Immature natural killer cell (primary cell): ENCODE measurements around the gene ISG15. TPM values are rescaled to one million over a fixed set of nuclear protein-coding genes. Genes with fewer than 3 reads are reported as not detected.
"Not testable (repeated sequence)": the region's sequence is repeated elsewhere in the genome, so short reads cannot be mapped to it uniquely, and the experiment has no call there.

Experiments
- DNase-seq, 3 donors: peaks; one replicate each; pipeline ENCODE4 v3.0.0; 2022; ENCODE audit warnings: mixed read lengths in 1 of 3
- H3K27ac Mint-ChIP-seq, 6 donors: one replicate each; pipeline ENCODE4 v1.8.0; 2020; ENCODE audit warnings: mixed read lengths in 6 of 6, mild to moderate bottlenecking in 5 of 6, inconsistent platforms in 4 of 6, moderate library complexity in 3 of 6
- H3K27me3 Mint-ChIP-seq, 3 donors: one replicate each; pipeline ENCODE4 v1.8.0; 2020 to 2021; ENCODE audit warnings: low read depth in 3 of 3, mild to moderate bottlenecking in 3 of 3, mixed read lengths in 3 of 3, moderate library complexity in 3 of 3, inconsistent platforms in 1 of 3
- H3K36me3 Mint-ChIP-seq, 3 donors: one replicate each; pipeline ENCODE4 v1.8.0; 2020; ENCODE audit warnings: mixed read lengths in 3 of 3, inconsistent platforms in 2 of 3, mild to moderate bottlenecking in 2 of 3
- H3K4me1 Mint-ChIP-seq, 2 donors: one replicate each; pipeline ENCODE4 v1.8.0; 2020; ENCODE audit warnings: inconsistent platforms in 2 of 2, mild to moderate bottlenecking in 2 of 2, mixed read lengths in 2 of 2, moderate library complexity in 1 of 2
- H3K4me3 Mint-ChIP-seq, 5 donors: one replicate each; pipeline ENCODE4 v1.8.0; 2020; ENCODE audit warnings: mild to moderate bottlenecking in 5 of 5, mixed read lengths in 5 of 5, inconsistent platforms in 3 of 5, moderate library complexity in 3 of 5
- H3K9me3 Mint-ChIP-seq, 6 donors: one replicate each; pipeline ENCODE4 v1.8.0; 2020; ENCODE audit warnings: mild to moderate bottlenecking in 6 of 6, mixed read lengths in 6 of 6, inconsistent platforms in 4 of 6, moderate library complexity in 3 of 6
- polyA plus RNA-seq, 3 donors: library from polyadenylated mRNA; unstranded; fragments of 300-500 nt; fragmentation: Illumina TruSeq; gene quantifications; one replicate each; pipeline ENCODE4 v1.2.3, GENCODE V29; 2021

Gene ISG15
- polyA plus RNA-seq, 3 donors from 2014 or later: 304 to 360 (median 354) TPM

- Mint-ChIP-seq H3K27ac (no peak overlapping the region), H3K36me3 (no peaks in the 10 kb centered on the region), H3K4me3 (no peak overlapping the region), H3K4me1 (peaks cover 6 to 10% of the 10 kb centered on the region in 2 donors), H3K27me3 (peaks cover 2 to 7% (median 3%) of the 10 kb centered on the region in 3 donors), H3K9me3 (no peaks in the 10 kb centered on the region)
- no peak for DNase-seq
These were observed 33.1 kb upstream of the ISG15 start for GRCh38 chr1:980137-980571.

DNA sequence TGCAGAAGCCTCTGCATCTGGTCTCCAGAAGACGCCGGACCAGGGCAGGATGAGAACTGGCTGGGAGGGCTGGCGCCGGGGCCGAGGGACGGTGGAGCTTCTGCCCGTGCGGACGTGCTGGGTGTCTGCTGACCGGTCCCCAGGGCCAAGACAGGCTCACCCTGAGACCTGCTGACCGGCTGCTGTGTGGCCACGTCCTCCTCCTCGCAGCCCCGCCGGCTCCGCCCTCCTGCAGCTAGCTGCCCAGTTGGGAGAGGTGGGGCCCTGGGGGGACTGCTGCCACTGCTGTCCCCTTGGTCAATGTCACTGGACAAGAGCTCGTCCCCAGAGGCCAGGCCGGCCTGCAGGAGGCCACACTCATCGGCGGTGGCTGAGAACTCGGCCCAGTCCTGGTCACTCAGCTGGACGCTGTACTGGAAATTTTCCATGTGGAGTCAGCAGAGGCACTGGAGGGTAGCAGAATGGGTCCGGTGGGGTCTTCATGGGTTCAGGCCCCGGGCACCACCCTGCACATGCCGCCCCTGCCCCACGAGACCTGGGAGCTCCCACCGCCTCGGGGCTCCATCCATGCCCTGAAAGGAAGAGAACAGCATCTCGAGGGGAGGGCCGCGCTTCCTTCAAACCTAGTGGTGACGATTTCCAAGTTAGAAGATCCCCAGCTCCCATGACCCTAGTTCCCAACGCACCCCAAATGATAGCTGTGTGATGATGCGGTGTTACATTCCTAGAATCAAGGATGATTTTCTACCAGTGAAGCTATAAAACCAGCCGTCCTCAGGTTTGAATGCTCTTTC is 32.5 kb upstream of the ISG15 start:
- H3K36me3 Mint-ChIP-seq: no peaks in the 10 kb centered on the region
- no peaks in the 10 kb centered on the region for H3K9me3 Mint-ChIP-seq
- H3K4me3 Mint-ChIP-seq: no peak overlapping the region
- peaks cover 2 to 7% (median 3%) of the 10 kb centered on the region in 3 donors for H3K27me3 Mint-ChIP-seq
- H3K4me1 Mint-ChIP-seq: peaks cover 2 to 6% of the 10 kb centered on the region in 2 donors
- no peak for DNase-seq
- no peak overlapping the region for H3K27ac Mint-ChIP-seq

- H3K4me3 Mint-ChIP-seq: no peak overlapping the region
- H3K27me3 Mint-ChIP-seq: peaks cover 2 to 7% (median 3%) of the 10 kb centered on the region in 3 donors
- no peak for DNase-seq
- peaks cover 0 to 3% of the 10 kb centered on the region in 2 donors for H3K4me1 Mint-ChIP-seq
- H3K27ac Mint-ChIP-seq: no peak overlapping the region
- no peaks in the 10 kb centered on the region for H3K36me3 Mint-ChIP-seq
- H3K9me3 Mint-ChIP-seq: no peaks in the 10 kb centered on the region
These were observed 31.8 kb upstream of the ISG15 start for GRCh38 chr1:981491-981954.

DNA sequence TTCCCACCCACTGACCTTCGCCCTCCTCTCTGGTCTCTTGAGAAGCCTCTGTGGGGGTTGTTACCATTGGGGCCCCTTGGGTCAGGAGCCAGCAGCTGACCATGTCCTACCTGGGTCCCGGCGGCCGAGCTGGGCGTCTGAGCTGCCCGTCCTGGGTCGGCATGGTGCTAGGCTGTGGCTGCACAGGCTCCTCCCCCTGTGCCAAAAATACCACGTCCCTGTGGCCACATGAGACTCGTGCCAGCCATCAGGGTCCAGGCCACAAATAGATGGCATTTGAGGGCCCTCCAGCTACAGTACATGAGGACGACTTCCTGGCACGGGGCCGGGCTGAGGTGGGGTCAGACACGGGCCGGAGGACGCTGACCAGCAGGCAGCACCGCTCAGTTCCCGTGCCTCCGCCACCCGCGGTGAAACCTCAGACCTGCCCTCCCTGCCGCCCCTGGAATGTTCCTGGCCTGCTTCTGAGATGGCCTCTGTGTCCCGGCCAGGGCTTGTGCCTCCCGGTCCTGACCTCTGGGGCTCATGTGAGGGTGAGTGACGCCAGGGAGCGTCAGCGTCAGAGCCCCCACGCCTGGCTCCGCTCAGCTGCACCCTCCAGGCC is 31.2 kb upstream of the ISG15 start, which contains the start of gene PERM1:
Gene PERM1 (minus strand): TSS at position 139 of the 604 bp plus-strand sequence. CDS start 1,064 bp downstream, outside the sequence.
- no peak for DNase-seq
- Mint-ChIP-seq H3K36me3 (no peaks in the 10 kb centered on the region), H3K27me3 (peaks cover 2 to 7% (median 3%) of the 10 kb centered on the region in 3 donors), H3K4me1 (peaks cover 0 to 3% of the 10 kb centered on the region in 2 donors), H3K9me3 (no peaks in the 10 kb centered on the region), H3K27ac (no peak within 1 kb of the TSS), H3K4me3 (no peak within 1 kb of the TSS)

DNA sequence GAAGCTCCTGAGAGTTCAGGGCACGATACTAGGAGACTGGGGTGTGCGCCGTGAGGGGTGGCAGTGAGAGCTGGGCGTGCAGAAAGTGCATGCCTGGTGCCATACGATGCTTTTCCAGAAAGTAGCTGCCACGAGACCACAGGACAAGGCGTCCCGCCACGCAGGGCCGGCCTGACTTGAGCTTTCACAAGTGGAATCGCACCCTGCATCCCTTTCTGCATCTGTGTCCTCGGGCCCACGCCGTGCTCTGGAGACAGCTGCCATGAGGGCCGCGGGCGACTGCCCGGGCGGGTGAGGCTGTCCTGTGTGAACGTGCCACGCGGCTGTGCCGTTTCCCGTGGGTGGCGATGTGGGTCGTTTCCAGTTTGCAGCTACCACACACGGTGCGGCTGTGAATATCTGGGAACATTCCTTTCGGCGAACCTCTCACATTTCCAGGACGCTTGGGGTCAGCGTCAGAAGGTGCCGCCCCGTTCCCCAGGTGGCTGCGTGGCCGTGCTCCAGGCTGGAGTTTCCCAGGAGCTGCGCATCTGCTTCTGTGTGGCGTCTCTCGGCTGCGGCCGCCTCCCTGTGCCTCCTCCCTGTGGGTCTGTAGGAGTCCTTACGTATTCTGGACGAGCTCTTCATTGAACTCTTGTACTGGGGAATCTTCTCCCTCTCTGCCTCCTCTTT is 30.4 kb upstream of the ISG15 start:
- Mint-ChIP-seq H3K27ac (no peak overlapping the region), H3K9me3 (no peaks in the 10 kb centered on the region), H3K4me3 (no peak overlapping the region), H3K36me3 (no peaks in the 10 kb centered on the region), H3K27me3 (peaks cover 2 to 7% (median 3%) of the 10 kb centered on the region in 3 donors), H3K4me1 (peaks cover 0 to 3% of the 10 kb centered on the region in 2 donors)
- no peak for DNase-seq

DNA sequence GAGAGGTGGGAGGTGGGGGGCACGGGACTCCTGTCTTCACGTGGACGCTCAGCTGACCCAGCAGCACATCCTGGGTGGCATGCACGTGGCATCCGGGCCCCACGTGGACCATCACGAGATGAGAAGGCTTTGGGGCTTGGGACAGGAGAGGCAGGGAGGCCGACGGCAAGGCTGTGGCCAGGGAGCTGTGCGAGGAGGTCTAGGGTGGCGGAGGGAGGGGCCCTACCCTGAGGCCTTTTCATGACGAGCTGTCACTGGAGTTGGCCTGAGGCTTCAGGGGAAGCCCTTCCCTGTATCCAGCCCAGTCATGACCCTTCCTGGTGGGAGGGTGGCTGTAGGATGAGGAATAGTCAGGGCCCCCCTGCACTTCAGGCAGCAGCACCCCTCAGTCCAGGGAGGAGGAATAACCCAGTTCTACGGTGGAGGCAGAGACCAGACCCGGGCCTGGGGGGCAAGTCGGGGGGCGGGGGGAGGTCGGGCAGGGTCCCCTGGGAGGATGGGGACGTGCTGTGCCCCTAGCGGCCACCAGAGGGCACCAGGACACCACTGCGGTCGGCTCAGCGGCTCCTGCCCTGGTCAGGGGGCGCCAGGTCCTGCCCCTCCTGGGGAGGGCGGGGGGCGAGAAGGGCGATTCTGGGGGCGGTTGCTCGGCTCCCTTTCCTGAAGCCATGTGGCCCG is 29.4 kb upstream of the ISG15 start:
- H3K36me3 Mint-ChIP-seq: no peaks in the 10 kb centered on the region
- peak; percentile 51 to 59 (median 54) for DNase-seq
- H3K9me3 Mint-ChIP-seq: peaks cover 0 to 2% (median 0%) of the 10 kb centered on the region in 6 donors
- no peak overlapping the region for H3K27ac Mint-ChIP-seq
- no peak overlapping the region for H3K4me3 Mint-ChIP-seq
- H3K27me3 Mint-ChIP-seq: peaks cover 2 to 7% (median 5%) of the 10 kb centered on the region in 3 donors
- no peaks in the 10 kb centered on the region for H3K4me1 Mint-ChIP-seq

DNA sequence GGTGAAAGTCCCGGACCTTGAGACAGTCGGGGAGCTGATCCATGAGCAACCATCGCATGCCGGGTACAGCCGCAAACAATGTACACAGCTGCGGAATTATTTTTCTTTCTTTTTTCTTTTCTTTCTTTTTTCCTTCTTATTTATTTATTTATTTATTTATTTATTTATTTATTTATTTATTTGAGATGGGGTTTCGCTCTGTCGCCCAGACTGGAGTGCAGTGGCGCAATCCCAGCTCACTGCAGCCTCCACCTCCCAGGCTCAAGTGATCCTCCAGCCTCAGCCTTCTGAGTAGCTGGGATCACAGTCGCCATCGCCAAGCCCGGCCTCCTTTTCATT is 28.9 kb upstream of the ISG15 start:
- peaks cover 0 to 2% (median 0%) of the 10 kb centered on the region in 6 donors for H3K9me3 Mint-ChIP-seq
- H3K4me1 Mint-ChIP-seq: no peaks in the 10 kb centered on the region
- H3K36me3 Mint-ChIP-seq: no peaks in the 10 kb centered on the region
- peaks cover 2 to 11% (median 5%) of the 10 kb centered on the region in 3 donors for H3K27me3 Mint-ChIP-seq
- no peak for DNase-seq
- no peak overlapping the region for H3K4me3 Mint-ChIP-seq
- no peak overlapping the region for H3K27ac Mint-ChIP-seq

GRCh38 chr1:985126-985525 is 28.2 kb upstream of the ISG15 start:
- H3K27ac Mint-ChIP-seq: no peak overlapping the region
- H3K4me1 Mint-ChIP-seq: no peaks in the 10 kb centered on the region
- H3K4me3 Mint-ChIP-seq: no peak overlapping the region
- H3K36me3 Mint-ChIP-seq: no peaks in the 10 kb centered on the region
- H3K9me3 Mint-ChIP-seq: peaks cover 0 to 2% (median 0%) of the 10 kb centered on the region in 6 donors
- H3K27me3 Mint-ChIP-seq: peaks cover 2 to 13% (median 5%) of the 10 kb centered on the region in 3 donors
- DNase-seq: no peak

DNA sequence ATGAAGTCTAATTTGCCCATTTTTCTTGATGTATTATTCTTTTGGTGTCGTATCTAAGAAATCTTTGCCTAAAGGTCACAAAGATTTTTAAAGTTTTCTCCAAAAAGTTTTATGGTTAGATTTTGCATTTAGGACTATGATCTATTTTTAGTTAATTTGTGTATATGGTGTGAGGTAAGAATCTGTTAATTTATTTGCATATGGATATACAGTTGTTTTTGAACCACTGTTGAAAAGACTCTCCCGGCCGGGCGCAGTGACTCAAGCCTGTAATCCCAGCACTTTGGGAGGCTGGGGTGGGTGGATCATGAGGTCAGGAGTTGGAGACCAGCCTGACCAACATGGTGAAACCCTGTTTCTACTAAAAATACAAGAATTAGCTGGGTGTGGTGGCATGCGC is 25.2 kb upstream of the ISG15 start:
- H3K27me3 Mint-ChIP-seq: peaks cover 2 to 23% (median 8%) of the 10 kb centered on the region in 3 donors
- not testable (repeated sequence) for H3K4me3 Mint-ChIP-seq

GRCh38 chr1:991275-991674 is 22.0 kb upstream of the ISG15 start:
- not testable (repeated sequence) for DNase-seq, H3K4me1 Mint-ChIP-seq, H3K27ac Mint-ChIP-seq, H3K36me3 Mint-ChIP-seq, H3K9me3 Mint-ChIP-seq, H3K4me3 Mint-ChIP-seq
- H3K27me3 Mint-ChIP-seq: peaks cover 7 to 21% (median 20%) of the 10 kb centered on the region in 3 donors

More for the DNA sequence above, 25.2 kb upstream of the ISG15 start:
- not testable (repeated sequence) for DNase-seq, H3K36me3 Mint-ChIP-seq, H3K9me3 Mint-ChIP-seq, H3K27ac Mint-ChIP-seq, H3K4me1 Mint-ChIP-seq

- peaks cover 0 to 3% of the 10 kb centered on the region in 2 donors for H3K4me1 Mint-ChIP-seq
- no peaks in the 10 kb centered on the region for H3K36me3 Mint-ChIP-seq
- H3K4me3 Mint-ChIP-seq: no peak overlapping the region
- H3K27me3 Mint-ChIP-seq: peaks cover 7 to 22% (median 20%) of the 10 kb centered on the region in 3 donors
- H3K27ac Mint-ChIP-seq: no peak overlapping the region
- no peak for DNase-seq
- H3K9me3 Mint-ChIP-seq: peaks cover 0 to 10% (median 1%) of the 10 kb centered on the region in 6 donors
These were observed 21.4 kb upstream of the ISG15 start for GRCh38 chr1:991895-992294.

DNA sequence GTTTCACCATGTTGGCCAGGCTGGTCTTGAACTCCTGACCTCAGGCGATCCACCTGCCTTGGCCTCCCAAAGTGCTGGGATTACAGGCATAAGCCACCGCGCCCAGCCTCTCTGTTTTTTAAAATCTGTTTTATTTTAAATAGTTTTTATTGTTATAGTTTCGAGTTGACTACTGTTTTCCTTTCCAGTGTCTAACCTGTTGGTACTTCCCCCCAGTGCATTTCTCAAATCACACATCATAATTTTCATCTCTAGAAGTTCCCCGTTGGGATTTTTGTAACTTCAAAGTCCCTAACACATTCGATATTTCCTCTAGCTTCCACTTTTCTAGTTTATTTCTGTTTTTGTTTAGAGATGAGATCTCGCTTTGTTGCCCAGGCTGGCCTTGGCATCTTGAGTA is 20.9 kb upstream of the ISG15 start:
- no peak overlapping the region for H3K27ac Mint-ChIP-seq
- no peak for DNase-seq
- H3K4me1 Mint-ChIP-seq: peaks cover 0 to 3% of the 10 kb centered on the region in 2 donors
- peaks cover 0 to 10% (median 1%) of the 10 kb centered on the region in 6 donors for H3K9me3 Mint-ChIP-seq
- no peaks in the 10 kb centered on the region for H3K36me3 Mint-ChIP-seq
- H3K27me3 Mint-ChIP-seq: peaks cover 9 to 24% (median 22%) of the 10 kb centered on the region in 3 donors
- no peak overlapping the region for H3K4me3 Mint-ChIP-seq

- H3K27ac Mint-ChIP-seq: no peak overlapping the region
- peaks cover 0 to 3% of the 10 kb centered on the region in 2 donors for H3K4me1 Mint-ChIP-seq
- H3K36me3 Mint-ChIP-seq: no peaks in the 10 kb centered on the region
- no peak overlapping the region for H3K4me3 Mint-ChIP-seq
- DNase-seq: no peak
- H3K9me3 Mint-ChIP-seq: peaks cover 0 to 8% (median 1%) of the 10 kb centered on the region in 6 donors
- peaks cover 8 to 24% (median 21%) of the 10 kb centered on the region in 3 donors for H3K27me3 Mint-ChIP-seq
These were observed 19.8 kb upstream of the ISG15 start for GRCh38 chr1:993379-993995.
